GM12865 (cell line): ENCODE data around the gene UAP1L1.
A peak's percentile ranks its signal among the peaks of the same experiment; 100 is the strongest.

Experiments
- DNase-seq: peaks from one replicate; pipeline ENCODE4 v3.0.0; 2010; ENCODE audit warnings: low read depth
- H3K4me3 ChIP-seq: 2 replicates; pipeline ENCODE4 v1.5.1; 2011; ENCODE audit warnings: mild to moderate bottlenecking, low read depth, low read length, control low read depth
- TF ChIP-seq, protein P1 (sequence below): IDR thresholded peaks from 2 replicates; pipeline ENCODE4 v1.5.1; 2011; ENCODE audit warnings: low read length, control low read depth, low read depth, inconsistent platforms; ENCODE audit not compliant: insufficient read depth; ENCODE audit errors: missing control alignments

Gene UAP1L1

GRCh38 chr9:137129456-137130175 is 52.3 kb downstream of the UAP1L1 start:
- peak overlapping the region; percentile 78 for H3K4me3 ChIP-seq
- TF ChIP-seq, protein P1, sequence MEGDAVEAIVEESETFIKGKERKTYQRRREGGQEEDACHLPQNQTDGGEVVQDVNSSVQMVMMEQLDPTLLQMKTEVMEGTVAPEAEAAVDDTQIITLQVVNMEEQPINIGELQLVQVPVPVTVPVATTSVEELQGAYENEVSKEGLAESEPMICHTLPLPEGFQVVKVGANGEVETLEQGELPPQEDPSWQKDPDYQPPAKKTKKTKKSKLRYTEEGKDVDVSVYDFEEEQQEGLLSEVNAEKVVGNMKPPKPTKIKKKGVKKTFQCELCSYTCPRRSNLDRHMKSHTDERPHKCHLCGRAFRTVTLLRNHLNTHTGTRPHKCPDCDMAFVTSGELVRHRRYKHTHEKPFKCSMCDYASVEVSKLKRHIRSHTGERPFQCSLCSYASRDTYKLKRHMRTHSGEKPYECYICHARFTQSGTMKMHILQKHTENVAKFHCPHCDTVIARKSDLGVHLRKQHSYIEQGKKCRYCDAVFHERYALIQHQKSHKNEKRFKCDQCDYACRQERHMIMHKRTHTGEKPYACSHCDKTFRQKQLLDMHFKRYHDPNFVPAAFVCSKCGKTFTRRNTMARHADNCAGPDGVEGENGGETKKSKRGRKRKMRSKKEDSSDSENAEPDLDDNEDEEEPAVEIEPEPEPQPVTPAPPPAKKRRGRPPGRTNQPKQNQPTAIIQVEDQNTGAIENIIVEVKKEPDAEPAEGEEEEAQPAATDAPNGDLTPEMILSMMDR, result no peak
- peak; percentile 95 for DNase-seq

DNA sequence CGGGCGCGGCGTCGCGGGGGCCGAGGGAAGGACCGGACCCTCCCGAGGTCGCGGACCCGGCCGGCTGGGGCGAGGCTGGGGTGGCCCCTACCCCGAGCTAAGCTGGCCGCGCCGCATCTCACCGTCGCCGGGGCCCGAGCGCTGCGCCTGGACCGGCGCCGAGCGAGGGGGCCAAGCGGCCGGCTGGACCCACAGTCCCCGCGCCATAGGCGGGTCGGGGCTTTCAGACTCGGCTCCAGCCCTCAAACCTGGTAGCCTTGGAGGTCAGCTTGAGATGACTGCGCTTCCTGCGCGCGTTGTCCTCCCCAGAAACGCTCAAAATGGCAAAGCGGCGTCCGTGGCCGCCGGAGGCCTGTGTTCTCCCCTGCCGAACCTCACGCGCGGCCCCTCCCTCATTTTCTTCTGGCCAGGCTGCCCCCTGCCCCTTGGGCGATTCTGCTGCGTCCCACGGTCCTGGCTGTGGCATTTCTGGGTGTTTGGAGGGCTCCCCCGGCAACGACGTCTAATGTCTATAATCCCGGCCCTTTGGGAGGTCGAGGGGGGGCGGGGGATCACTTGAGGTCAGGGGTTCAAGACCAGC is 52.9 kb downstream of the UAP1L1 start:
- no peak for DNase-seq
- TF ChIP-seq, protein P1, result no peak
- H3K4me3 ChIP-seq, result peak overlapping the region; percentile 78
